Neuronal stem cell (in vitro differentiated cells): ENCODE data around the gene ST7.

Source experiments
- DNase-seq: peaks from one replicate; pipeline ENCODE4 v3.0.0-alpha.2; 2013; ENCODE audit warnings: low spot score
- H2AFZ ChIP-seq: one replicate; pipeline ENCODE4 v1.6.1; 2013; ENCODE audit warnings: mild to moderate bottlenecking, low read length, inconsistent platforms
- H2AK5ac ChIP-seq: 2 replicates; pipeline ENCODE4 v1.6.1; 2013; ENCODE audit warnings: low read depth, mild to moderate bottlenecking, inconsistent platforms, low read length, moderate library complexity, mixed read lengths
- H2BK120ac ChIP-seq: 2 replicates; pipeline ENCODE4 v1.6.1; 2013; ENCODE audit warnings: low read depth, mild to moderate bottlenecking, inconsistent platforms, low read length, moderate library complexity, mixed read lengths
- H2BK12ac ChIP-seq: one replicate; pipeline ENCODE4 v1.6.1; 2013; ENCODE audit warnings: low read length, inconsistent platforms
- H2BK15ac ChIP-seq: 2 replicates; pipeline ENCODE4 v1.6.1; 2013; ENCODE audit warnings: mild to moderate bottlenecking, low read length, inconsistent platforms, mixed read lengths
- H2BK5ac ChIP-seq: one replicate; pipeline ENCODE4 v1.6.1; 2013; ENCODE audit warnings: inconsistent platforms, mild to moderate bottlenecking, low read length, moderate library complexity
- H3K14ac ChIP-seq: one replicate; pipeline ENCODE4 v1.6.1; 2013; ENCODE audit warnings: low read length, inconsistent platforms
- H3K18ac ChIP-seq: 2 replicates; pipeline ENCODE4 v1.6.1; 2013; ENCODE audit warnings: low read length, inconsistent platforms
- H3K23ac ChIP-seq: 2 replicates; pipeline ENCODE4 v1.6.1; 2013; ENCODE audit warnings: low read depth, mild to moderate bottlenecking, mixed read lengths, low read length, inconsistent platforms; ENCODE audit not compliant: poor library complexity
- H3K27ac ChIP-seq: replicated peaks from 3 replicates; pipeline ENCODE4 v1.5.1; 2013; ENCODE audit warnings: low read length, inconsistent platforms
- H3K27me3 ChIP-seq, 3 experiments: 2 replicates each; pipeline ENCODE4 v1.6.1; 2013; ENCODE audit warnings: low read length in 3 of 3, mild to moderate bottlenecking in 2 of 3, inconsistent platforms in 1 of 3, low read depth in 1 of 3, mixed read lengths in 1 of 3, moderate library complexity in 1 of 3; ENCODE audit not compliant: control insufficient read depth in 3 of 3, insufficient read depth in 3 of 3
- H3K36me3 ChIP-seq, 2 donors: replicated peaks in 1 of 2; 2 replicates each; pipeline ENCODE4 v1.6.1; 2013; ENCODE audit warnings: low read length in 2 of 2; ENCODE audit not compliant: control insufficient read depth in 2 of 2, insufficient read depth in 2 of 2
- H3K4ac ChIP-seq: 2 replicates; pipeline ENCODE4 v1.6.1; 2013; ENCODE audit warnings: inconsistent platforms, mild to moderate bottlenecking, low read length, moderate library complexity
- H3K4me1 ChIP-seq, 2 donors: 1 replicate in 1 of 2; 2 replicates in 1 of 2; pipeline ENCODE4 v1.6.1; 2013; ENCODE audit warnings: low read length in 2 of 2, low read depth in 1 of 2; ENCODE audit not compliant: control insufficient read depth in 2 of 2, insufficient read depth in 1 of 2
- H3K4me2 ChIP-seq: one replicate; pipeline ENCODE4 v1.6.1; 2013; ENCODE audit warnings: mild to moderate bottlenecking, low read length, inconsistent platforms; ENCODE audit not compliant: insufficient read depth, poor library complexity, severe bottlenecking
- H3K4me3 ChIP-seq, 2 donors: 2 replicates each; pipeline ENCODE4 v1.5.1; 2013; ENCODE audit warnings: low read length in 2 of 2, mild to moderate bottlenecking in 2 of 2, inconsistent platforms in 1 of 2, moderate library complexity in 1 of 2
- H3K79me1 ChIP-seq: one replicate; pipeline ENCODE4 v1.6.1; 2013; ENCODE audit warnings: low read depth, mild to moderate bottlenecking, inconsistent platforms, low read length, moderate library complexity
- H3K9ac ChIP-seq: one replicate; pipeline ENCODE4 v1.6.1; 2013; ENCODE audit warnings: mild to moderate bottlenecking, low read depth, low read length, inconsistent platforms; ENCODE audit not compliant: poor library complexity
- H3K9me3 ChIP-seq, 2 donors: replicated peaks in 1 of 2; 2 replicates each; pipeline versions ENCODE3 to v1.6.1; 2013; ENCODE audit warnings: low read length in 2 of 2, mild to moderate bottlenecking in 2 of 2, inconsistent platforms in 1 of 2, low read depth in 1 of 2, mixed read lengths in 1 of 2, moderate library complexity in 1 of 2; ENCODE audit not compliant: control insufficient read depth in 2 of 2, insufficient read depth in 1 of 2
- H4K8ac ChIP-seq: one replicate; pipeline ENCODE4 v1.6.1; 2013; ENCODE audit warnings: low read depth, mild to moderate bottlenecking, inconsistent platforms, low read length, moderate library complexity
- H4K91ac ChIP-seq: one replicate; pipeline ENCODE4 v1.6.1; 2013; ENCODE audit warnings: low read length, low read depth, mild to moderate bottlenecking, inconsistent platforms; ENCODE audit not compliant: poor library complexity
- WGBS, 2 donors: extraction: QIAGEN DNeasy Blood & Tissue Kit; methylation state at CpG; one replicate each; pipeline ENCODE4 v1.1.7; 2013; ENCODE audit warnings: missing lambda C conversion rate in 2 of 2, mixed read lengths in 1 of 2; ENCODE audit not compliant: insufficient read length in 2 of 2, insufficient replicate concordance in 1 of 2; ENCODE audit errors: extremely low coverage in 2 of 2; 5-methylcytosine and 5-hydroxymethylcytosine counted together

Gene ST7

DNA sequence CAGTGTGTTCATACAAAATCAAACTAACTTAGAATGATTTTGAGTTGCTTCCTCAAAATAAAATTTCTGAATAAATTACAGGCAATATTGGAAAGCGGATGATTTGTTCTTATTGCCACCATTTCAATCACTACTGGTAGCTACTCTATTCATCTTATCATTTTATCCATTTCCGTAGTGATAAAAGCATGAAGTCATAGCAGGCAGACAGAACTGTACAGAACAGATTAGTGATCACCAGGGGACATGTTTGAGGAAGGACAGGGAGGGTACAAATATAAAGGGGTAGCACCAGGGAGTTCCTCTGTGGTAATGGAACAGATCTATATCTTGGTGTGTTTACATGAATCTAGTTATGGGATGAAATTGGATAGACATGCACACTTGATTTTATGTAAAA, 231.1 kb downstream of the ST7 start:
- Histone ChIP-seq H2BK12ac (no peak overlapping the region), H3K4me1 (no peaks in the 10 kb centered on the region), H3K79me1 (no peaks in the 10 kb centered on the region), H2BK120ac (no peak overlapping the region), H3K4me3 (no peak overlapping the region), H3K9ac (no peak overlapping the region), H3K9me3 (no peaks in the 10 kb centered on the region), H3K4ac (no peak overlapping the region), H2BK5ac (no peak overlapping the region), H2BK15ac (no peak overlapping the region), H3K18ac (no peak overlapping the region), H3K23ac (no peak overlapping the region), H3K27ac (no peak overlapping the region), H4K8ac (no peak overlapping the region), H2AK5ac (no peak overlapping the region), H2AFZ (no peak overlapping the region), H3K14ac (no peak overlapping the region), H4K91ac (no peak overlapping the region), H3K4me2 (no peak overlapping the region), H3K36me3 (peaks cover 0 to 6% of the 10 kb centered on the region in 2 donors), H3K27me3 (no peaks in the 10 kb centered on the region)
- no CpG with 5 or more reads among the region's 2 CpGs for WGBS, 2 donors
- no peak for DNase-seq

DNA sequence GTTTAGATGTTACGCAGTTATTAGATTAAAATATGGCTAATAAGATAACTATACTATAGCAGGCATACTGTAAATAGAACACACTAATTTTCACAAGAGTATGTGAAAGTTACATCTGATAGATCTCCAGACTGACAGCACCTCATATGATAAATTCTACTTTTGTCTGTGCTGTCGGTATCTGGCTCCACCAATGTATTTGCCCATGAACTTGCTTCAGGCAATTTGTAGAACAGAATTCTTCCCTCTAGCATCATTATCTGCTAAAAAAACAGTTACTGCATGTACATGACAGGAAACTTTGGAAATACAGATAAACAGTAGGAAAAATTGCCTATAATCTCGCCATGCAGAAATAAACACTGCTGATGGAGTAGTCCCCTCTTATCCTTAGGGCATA, 231.8 kb downstream of the ST7 start:
- no peak overlapping the region for H3K27ac ChIP-seq
- H2BK12ac ChIP-seq, result no peak overlapping the region
- no peak overlapping the region for H3K4me3 ChIP-seq
- H4K91ac ChIP-seq, result no peak overlapping the region
- H2AFZ ChIP-seq, result no peak overlapping the region
- H4K8ac ChIP-seq, result no peak overlapping the region
- no peaks in the 10 kb centered on the region for H3K27me3 ChIP-seq
- H3K36me3 ChIP-seq, result peaks cover 0 to 14% of the 10 kb centered on the region in 2 donors
- H3K23ac ChIP-seq, result no peak overlapping the region
- no peak overlapping the region for H2BK15ac ChIP-seq
- H3K4ac ChIP-seq, result no peak overlapping the region
- H3K9me3 ChIP-seq, result no peaks in the 10 kb centered on the region
- no peak overlapping the region for H3K9ac ChIP-seq
- no peaks in the 10 kb centered on the region for H3K4me1 ChIP-seq
- H3K14ac ChIP-seq, result no peak overlapping the region
- no peak overlapping the region for H3K18ac ChIP-seq
- no peak overlapping the region for H2BK5ac ChIP-seq
- H3K4me2 ChIP-seq, result no peak overlapping the region
- no peak overlapping the region for H2BK120ac ChIP-seq
- H3K79me1 ChIP-seq, result no peaks in the 10 kb centered on the region
- H2AK5ac ChIP-seq, result no peak overlapping the region
- no CpG with 5 or more reads among the region's 3 CpGs for WGBS, 2 donors
- DNase-seq, result no peak

GRCh38 chr7:117186218-117187010, 233.1 kb downstream of the ST7 start:
- no peak overlapping the region for H2AFZ ChIP-seq
- H3K27ac ChIP-seq, result no peak overlapping the region
- no peak overlapping the region for H2BK5ac ChIP-seq
- H4K8ac ChIP-seq, result no peak overlapping the region
- no peak overlapping the region for H2BK120ac ChIP-seq
- no peaks in the 10 kb centered on the region for H3K27me3 ChIP-seq
- H3K18ac ChIP-seq, result no peak overlapping the region
- H3K36me3 ChIP-seq, result peaks cover 0 to 24% of the 10 kb centered on the region in 2 donors
- H3K79me1 ChIP-seq, result no peaks in the 10 kb centered on the region
- H3K9me3 ChIP-seq, result no peaks in the 10 kb centered on the region
- no CpG with 5 or more reads among the region's 7 CpGs for WGBS, 2 donors
- H3K4me2 ChIP-seq, result no peak overlapping the region
- no peak overlapping the region for H3K4ac ChIP-seq
- no peak overlapping the region for H2AK5ac ChIP-seq
- H3K9ac ChIP-seq, result no peak overlapping the region
- H3K4me3 ChIP-seq, result no peak overlapping the region
- no peak overlapping the region for H3K23ac ChIP-seq
- H2BK12ac ChIP-seq, result no peak overlapping the region
- no peak overlapping the region for H3K14ac ChIP-seq
- no peak overlapping the region for H2BK15ac ChIP-seq
- no peaks in the 10 kb centered on the region for H3K4me1 ChIP-seq
- no peak overlapping the region for H4K91ac ChIP-seq
- no peak for DNase-seq

GRCh38 chr7:117188376-117188775, 235.1 kb downstream of the ST7 start:
- Histone ChIP-seq H3K27ac (no peak overlapping the region), H3K79me1 (no peaks in the 10 kb centered on the region), H4K8ac (no peak overlapping the region), H4K91ac (no peak overlapping the region), H3K36me3 (peaks cover 0 to 27% of the 10 kb centered on the region in 2 donors), H3K27me3 (no peaks in the 10 kb centered on the region), H3K23ac (no peak overlapping the region), H2BK5ac (no peak overlapping the region), H2AFZ (no peak overlapping the region), H3K4me2 (no peak overlapping the region), H2BK15ac (no peak overlapping the region), H2AK5ac (no peak overlapping the region), H3K9ac (no peak overlapping the region), H3K9me3 (no peaks in the 10 kb centered on the region), H2BK120ac (no peak overlapping the region), H3K4me1 (no peaks in the 10 kb centered on the region), H3K4me3 (no peak overlapping the region), H3K14ac (no peak overlapping the region), H3K18ac (no peak overlapping the region), H2BK12ac (no peak overlapping the region), H3K4ac (no peak overlapping the region)
- DNase-seq, result no peak
